HG03354 (cell line): Measurements from ENCODE around the gene BCAS1.

Experiments
- ATAC-seq: cut with Tn5 transposase; IDR thresholded peaks from one replicate; pipeline ENCODE4 v1.9.1; 2021; ENCODE audit warnings: mild to moderate bottlenecking; ENCODE audit not compliant: unreplicated experiment, poor library complexity, severe bottlenecking

BCAS1 gene

DNA sequence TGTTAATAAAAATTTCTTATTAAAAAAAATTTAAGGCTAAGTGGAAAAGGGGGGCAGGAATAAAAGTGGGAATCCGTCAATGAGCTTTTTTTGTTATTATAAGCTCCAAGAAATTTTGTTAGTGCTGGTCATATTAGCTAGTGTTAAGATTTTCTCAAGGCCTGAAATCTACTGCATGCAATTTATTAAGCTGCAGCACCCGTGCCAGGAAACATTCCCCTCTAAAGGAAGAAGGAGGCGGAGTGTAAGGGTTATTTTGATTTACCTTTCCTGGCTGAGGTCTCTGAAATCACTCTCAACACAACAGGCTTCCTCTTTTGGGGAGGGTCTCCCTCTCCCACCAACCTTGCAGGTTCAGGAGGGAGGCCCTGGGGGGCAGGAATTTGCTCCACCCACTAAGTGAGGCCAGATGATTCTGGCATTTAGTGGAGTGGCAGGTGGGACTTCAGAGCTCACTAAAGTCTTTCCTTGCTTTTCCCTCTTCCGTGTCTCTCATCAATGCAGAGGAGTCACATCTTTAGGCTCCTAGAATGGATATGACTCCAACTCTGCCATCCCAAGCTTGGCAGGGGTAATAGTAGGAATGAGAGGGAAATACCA lies 168.8 kb downstream of the BCAS1 start:
- no peak for ATAC-seq

DNA sequence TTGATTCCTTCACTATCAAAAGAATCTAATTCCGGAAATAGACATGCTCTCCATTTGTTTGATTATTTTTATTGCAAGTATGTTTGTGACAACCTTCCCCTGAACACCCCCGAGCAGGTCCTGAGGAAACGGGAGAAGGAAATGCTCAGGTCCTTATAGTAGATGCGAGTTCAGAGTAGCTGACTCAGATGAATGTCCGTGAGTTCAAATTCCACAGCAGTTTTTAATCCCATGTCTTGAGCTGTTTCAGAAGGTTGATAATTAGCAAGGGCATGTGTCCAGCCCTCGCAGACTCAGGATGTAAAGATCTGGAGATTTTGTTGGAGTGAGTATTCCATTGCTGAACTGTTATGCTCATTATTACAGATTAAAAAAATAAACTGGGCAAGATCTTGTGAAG lies 169.3 kb downstream of the BCAS1 start:
- no peak for ATAC-seq

DNA sequence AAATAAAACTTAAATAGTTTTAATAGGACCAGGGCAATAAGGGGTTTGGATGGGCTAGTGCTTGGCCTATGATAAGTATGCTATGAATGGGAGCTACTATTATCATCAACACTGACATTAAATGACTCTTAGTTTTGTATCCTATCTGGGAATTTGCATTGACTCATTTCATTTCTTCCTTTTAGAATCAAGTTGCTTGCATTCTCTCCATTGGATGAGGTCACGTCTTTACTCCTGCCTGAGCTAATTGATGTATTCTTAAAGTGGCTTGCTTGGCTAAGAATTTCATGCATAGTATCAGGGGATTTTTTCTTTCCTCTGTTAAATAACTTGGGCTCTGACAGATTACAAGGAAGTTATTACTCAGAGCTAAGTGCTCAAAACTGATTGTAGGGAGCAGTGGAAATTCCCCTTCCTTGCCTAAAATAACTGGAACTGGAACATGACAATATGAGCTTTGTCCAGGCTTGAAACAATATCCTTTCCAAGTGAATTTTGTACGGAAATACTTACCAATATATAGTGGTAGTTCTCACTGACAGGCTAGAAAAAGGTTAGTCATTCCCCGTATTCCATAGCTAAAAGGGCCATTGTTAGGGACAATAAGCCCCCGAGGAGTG lies 169.9 kb downstream of the BCAS1 start:
- ATAC-seq = no peak

DNA sequence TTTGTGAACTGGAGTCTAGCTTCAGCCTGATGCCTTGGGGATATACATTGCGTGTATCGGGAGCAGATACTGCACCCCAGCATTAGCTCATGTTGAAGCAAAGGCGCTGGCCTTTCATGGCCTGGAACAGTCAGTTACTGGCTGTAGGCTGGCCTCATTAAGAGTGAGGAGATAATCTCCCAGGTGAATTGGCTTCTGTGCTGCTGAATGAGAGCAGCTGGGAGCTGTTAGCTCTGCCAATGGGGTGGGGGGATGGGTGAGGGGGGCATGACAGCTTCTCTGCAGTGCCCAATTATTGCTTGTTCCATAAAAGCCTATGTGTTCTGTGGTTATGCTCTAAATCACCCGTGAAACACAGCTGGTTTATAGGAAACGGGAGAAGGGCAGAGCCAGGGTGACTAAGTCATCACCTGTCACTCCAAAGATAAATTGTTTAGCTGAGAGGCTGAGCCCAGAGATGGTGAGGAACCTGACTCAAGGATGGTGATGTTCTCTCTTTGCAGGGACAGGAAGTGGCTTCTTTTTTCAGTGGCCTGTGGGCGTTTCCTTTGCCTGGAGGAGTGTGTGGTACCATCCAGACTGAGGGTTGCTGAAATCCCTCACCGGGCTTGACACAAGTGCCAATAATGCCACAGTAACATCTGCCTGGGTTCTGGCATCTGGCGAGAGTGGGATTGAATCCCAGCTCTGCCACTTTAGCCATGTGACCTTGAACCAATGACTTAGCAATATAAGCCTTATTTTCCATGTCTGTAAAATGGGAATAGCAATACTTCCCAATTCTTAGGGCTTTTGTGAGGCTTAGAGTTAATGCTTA lies 170.8 kb downstream of the BCAS1 start:
- peak; percentile 76 for ATAC-seq

DNA sequence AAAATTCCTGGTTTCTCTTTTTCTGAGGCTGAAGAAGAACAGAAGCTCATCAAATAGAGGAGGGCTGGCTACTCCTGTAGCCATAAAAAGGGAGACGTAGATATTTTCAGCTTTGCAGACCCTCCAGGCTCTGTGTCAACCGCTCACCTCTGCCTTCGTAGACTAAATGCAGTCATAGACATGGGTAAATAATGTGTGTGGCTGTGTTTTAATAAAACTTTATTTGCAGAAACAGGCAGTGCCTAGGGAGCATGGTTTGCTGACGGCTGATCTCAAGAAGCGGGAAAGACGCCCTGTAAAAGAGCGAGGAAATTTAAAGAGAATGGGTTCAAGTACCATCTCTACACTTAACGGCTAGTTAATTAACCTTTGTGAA lies 171.8 kb downstream of the BCAS1 start:
- no peak for ATAC-seq

DNA sequence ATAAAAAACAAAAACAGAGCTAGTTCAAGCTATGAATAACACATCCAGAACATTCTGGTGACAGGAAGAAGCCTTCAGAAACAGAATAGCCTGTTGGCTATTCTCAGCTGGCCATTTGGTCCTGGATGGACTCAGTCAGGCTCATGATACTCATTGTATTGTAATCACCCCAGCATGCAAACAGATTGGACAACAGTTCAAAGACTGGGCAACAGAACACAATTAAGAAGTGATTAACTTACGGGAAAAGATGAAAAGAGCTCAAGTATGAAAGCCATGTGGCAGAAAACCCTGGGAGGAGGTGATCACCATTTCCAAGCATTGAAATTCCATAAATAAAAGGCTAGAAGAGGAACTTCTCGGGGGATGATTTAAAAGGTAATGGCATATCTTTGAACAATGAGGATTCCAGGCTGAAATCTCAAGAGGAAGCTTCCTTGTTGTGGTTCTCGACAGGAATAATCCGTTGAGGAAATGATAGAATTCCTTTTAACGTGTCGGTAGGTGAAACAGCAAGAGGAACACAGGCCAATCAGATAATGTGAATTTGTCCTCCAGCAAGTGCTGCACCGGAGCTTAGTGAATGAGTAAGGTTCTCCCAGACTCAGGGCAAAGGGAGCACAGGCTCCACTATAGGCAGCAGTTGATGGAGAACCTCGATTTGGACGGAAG lies 172.4 kb downstream of the BCAS1 start:
- ATAC-seq = no peak

DNA sequence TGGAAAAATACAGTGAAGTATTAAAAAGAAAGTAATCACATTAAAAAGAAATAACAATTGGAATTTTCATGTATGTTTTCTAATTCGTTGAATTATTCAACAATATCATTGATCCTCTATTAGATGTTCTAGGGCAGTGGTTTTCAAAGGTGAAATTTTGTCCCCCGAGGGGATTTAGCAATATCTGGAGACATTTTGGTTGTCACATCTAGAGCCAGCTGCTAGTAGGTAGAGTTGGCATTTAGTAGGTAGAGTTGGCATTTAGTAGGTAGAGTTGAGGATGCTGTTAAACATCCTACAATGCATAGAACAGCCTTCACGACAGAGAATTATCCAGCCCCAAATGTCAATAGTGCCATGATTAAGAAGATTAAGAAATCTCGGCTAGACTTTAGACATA lies 173.7 kb downstream of the BCAS1 start:
- no peak for ATAC-seq

DNA sequence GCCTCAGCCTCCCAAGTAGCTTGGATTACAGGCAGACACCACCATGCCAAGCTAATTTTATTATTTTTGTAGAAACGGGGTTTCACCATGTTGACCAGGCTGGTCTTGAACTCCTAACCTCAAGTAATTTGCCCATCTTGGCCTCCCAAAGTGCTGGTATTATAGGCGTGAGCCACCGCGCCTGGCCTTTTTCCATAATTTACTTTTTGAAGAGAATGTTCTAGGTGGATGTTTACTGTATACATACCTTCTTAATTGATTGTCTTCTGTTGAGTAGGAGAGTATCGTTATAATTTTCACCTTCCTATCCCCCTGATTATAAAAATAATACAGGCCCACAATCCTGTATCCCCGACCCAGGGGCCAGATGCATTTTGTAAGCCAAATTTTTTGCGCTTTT lies 174.4 kb downstream of the BCAS1 start:
- no peak for ATAC-seq

DNA sequence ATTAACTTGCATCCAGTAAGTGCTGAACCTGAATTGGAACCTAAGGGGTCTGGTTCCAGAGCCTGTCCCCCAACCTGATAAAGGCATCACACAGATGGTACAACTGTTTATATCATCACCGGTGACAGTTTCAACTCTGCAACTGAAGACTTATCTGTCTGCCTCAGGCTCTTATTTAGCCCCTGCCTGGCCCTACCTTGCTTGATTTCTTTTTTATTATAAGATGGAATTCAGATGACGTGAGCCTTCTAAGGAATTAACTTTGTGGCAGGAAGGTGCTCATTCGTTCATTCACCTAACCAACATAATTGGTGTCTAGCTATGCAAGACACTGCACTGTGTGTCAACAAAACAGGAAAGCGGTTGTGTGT lies 175.0 kb downstream of the BCAS1 start:
- ATAC-seq = no peak

DNA sequence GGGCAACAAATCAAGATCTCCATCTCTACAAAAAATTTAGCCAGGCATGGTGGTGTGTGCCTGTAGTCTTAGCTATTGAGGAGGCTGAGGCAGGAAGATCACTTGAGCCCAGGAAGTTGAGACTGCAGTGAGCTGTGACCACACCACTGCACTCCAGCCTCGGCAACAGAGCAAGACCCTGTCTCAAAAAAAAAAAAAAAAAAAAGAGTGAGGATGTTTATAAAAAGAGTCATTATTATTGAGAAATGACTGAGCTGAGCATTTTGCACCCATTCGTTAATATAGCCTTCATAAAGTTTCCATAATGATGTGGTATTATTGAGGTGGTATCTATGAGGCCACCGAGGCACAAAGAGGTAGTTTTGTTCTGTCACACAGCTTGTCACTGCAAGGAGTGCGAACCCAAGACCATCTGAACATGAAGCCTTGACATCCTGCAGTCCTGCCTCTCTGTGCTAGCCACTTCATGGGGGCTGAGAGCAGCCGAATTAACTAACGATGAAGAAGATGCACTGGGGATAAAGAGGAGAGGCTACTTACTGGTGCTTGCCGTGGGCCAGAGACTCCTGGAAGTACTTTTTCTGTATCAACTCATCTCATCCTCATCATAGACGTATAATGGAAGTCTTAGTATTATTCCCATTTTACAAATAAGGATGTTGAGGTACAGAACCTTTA lies 175.5 kb downstream of the BCAS1 start:
- no peak for ATAC-seq
